Loucy (cell line): ENCODE measurements around the gene METAP1D.

Experiments used
- EZH2phosphoT487 ChIP-seq: fragments of 200-600 bp; IDR thresholded peaks from 2 replicates; pipeline ENCODE4 v1.6.1; 2018; ENCODE audit warnings: antibody characterized with exemption, mild to moderate bottlenecking, moderate library complexity, borderline replicate concordance
- TF ChIP-seq, protein P1 (sequence below): fragments of 200-600 bp; sonication (generic); conservative IDR thresholded peaks from 2 replicates; pipeline ENCODE4 v1.5.1; 2014; ENCODE audit warnings: mild to moderate bottlenecking, antibody characterized with exemption, low read length

DNA sequence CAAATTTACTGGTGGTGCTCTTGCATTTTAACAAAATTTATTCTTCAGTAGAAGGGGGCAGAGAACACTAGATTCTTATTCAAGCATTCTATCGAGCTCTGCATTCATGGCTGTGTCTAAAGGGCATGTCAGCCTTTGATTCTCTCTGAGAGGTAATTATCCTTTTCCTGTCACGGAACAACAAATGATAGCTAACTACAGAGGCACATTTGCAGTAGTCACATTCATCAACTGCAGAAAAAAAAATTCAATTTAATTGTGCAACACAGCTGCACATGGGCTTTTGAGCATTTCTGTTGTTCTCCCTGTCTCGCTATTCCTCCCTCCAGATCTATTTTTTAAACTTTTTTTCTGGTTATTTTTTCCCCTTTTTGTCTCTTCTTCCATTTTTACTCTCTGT, 72.5 kb downstream of the METAP1D start:
- TF ChIP-seq, protein P1, sequence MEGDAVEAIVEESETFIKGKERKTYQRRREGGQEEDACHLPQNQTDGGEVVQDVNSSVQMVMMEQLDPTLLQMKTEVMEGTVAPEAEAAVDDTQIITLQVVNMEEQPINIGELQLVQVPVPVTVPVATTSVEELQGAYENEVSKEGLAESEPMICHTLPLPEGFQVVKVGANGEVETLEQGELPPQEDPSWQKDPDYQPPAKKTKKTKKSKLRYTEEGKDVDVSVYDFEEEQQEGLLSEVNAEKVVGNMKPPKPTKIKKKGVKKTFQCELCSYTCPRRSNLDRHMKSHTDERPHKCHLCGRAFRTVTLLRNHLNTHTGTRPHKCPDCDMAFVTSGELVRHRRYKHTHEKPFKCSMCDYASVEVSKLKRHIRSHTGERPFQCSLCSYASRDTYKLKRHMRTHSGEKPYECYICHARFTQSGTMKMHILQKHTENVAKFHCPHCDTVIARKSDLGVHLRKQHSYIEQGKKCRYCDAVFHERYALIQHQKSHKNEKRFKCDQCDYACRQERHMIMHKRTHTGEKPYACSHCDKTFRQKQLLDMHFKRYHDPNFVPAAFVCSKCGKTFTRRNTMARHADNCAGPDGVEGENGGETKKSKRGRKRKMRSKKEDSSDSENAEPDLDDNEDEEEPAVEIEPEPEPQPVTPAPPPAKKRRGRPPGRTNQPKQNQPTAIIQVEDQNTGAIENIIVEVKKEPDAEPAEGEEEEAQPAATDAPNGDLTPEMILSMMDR, result no peak
- TF ChIP-seq EZH2phosphoT487, result no peak
